ENCODE measurements around the gene COA3.
A peak's percentile ranks its signal among the peaks of the same experiment; 100 is the strongest.

COA3 gene

DNA sequence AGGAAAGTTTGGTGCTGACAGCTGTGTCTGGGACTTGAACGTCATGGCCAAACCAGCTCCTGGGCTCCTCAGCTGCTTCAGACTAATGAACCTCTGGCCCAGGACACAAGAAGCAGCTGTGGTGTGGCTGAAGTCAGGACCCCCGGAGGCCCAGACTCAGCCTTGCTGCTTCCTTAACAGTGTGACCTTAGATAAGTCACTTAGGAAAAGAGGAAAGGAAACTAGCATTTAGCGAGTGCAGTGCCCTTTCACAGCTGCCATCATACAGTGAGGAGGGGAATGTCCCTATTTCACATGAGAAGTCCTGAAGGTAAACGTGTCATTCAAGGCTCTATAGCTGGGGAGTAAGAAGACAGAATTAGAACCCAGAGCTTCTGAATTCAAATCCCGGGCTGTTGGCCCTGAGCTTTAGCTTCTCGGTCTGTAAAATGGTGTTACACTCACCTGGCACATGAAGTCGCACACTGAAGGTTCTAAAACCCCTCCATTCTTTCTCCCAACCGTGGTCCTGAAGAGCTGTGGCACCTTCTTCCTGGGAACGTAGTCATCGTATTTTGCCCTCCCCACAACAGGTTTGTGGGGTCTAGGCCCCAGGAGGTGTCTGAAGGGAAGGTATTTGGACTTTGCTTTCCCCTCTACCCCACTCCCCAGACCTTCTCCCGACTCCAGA lies 38.4 kb downstream of the COA3 start:
- TF ChIP-seq, protein P1, sequence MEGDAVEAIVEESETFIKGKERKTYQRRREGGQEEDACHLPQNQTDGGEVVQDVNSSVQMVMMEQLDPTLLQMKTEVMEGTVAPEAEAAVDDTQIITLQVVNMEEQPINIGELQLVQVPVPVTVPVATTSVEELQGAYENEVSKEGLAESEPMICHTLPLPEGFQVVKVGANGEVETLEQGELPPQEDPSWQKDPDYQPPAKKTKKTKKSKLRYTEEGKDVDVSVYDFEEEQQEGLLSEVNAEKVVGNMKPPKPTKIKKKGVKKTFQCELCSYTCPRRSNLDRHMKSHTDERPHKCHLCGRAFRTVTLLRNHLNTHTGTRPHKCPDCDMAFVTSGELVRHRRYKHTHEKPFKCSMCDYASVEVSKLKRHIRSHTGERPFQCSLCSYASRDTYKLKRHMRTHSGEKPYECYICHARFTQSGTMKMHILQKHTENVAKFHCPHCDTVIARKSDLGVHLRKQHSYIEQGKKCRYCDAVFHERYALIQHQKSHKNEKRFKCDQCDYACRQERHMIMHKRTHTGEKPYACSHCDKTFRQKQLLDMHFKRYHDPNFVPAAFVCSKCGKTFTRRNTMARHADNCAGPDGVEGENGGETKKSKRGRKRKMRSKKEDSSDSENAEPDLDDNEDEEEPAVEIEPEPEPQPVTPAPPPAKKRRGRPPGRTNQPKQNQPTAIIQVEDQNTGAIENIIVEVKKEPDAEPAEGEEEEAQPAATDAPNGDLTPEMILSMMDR (conservative IDR thresholded peaks at IDR 0.05), result no peak
- no peak overlapping the region for H3K27ac ChIP-seq

DNA sequence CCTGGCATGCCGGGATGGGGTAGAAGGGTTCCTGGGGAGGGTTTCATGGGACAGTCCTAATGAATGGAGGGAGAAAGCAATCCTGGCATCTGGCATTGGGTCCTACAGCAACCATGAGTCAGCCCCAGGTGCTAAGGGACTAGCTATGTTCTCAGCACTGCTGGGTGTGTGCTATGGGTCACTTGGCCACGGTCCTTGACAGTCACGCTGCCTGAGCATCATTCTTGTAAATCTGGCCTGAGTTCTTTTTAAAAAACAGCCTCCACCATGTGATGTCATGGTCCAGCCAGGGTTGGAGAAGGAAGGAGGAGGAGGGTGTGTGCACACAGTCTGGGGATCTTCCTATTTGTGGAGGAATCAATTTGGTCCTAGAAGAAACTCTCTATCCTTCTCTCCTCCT lies 43.7 kb downstream of the COA3 start:
- H3K27ac ChIP-seq, result peak overlapping the region; percentile 17
- TF ChIP-seq, protein P1 (conservative IDR thresholded peaks at IDR 0.05), result no peak

DNA sequence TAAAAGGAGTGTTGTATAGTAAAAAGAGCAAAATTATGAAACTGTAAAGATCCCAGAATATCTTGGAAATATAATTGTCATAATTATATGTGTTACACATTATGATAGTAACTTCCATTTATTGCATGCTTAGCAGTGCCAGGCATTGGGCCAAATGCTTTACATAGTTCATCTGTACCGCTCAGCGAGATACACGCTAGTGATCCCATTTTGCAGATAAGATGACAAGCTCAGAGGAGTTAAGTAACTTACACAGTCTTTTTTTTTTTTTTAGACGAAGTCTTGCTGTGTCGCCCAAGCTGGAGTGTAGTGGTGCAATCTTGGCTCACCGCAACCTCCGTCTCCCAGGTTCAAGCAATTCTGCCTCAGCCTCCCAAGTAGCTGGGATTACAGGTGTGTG lies 46.9 kb downstream of the COA3 start:
- H3K27ac ChIP-seq, result no peak overlapping the region
- TF ChIP-seq, protein P1 (conservative IDR thresholded peaks at IDR 0.05), result no peak

DNA sequence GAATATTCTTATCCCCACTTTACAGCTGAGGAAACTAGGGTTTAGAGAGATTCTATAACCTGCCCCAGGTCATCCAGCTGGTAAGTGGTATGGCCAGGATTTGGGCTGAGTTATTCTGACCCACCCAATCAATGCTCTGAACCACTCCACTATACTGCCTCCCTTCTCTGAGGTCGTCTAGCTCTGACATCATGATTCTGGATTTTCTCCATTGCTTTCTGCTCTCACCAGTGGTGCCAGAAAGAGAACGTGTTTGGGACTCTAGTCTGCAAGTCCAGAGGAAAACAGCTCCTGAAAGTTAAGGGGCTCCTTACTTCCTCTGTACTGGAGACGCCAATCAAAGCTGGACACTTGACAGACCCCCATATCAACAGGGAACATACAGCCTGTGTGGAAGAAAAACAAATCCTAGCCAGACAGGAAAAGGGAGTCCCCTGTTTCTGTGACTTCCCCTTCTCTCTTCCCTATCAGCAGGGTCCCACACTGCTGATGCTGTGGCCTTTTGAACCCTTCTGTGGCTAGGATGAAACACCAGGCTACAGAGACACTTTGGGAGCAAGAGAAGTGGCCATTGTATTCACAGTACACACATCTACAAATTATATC lies 47.7 kb downstream of the COA3 start:
- TF ChIP-seq, protein P1 (conservative IDR thresholded peaks at IDR 0.05), result no peak
- no peak overlapping the region for H3K27ac ChIP-seq

DNA sequence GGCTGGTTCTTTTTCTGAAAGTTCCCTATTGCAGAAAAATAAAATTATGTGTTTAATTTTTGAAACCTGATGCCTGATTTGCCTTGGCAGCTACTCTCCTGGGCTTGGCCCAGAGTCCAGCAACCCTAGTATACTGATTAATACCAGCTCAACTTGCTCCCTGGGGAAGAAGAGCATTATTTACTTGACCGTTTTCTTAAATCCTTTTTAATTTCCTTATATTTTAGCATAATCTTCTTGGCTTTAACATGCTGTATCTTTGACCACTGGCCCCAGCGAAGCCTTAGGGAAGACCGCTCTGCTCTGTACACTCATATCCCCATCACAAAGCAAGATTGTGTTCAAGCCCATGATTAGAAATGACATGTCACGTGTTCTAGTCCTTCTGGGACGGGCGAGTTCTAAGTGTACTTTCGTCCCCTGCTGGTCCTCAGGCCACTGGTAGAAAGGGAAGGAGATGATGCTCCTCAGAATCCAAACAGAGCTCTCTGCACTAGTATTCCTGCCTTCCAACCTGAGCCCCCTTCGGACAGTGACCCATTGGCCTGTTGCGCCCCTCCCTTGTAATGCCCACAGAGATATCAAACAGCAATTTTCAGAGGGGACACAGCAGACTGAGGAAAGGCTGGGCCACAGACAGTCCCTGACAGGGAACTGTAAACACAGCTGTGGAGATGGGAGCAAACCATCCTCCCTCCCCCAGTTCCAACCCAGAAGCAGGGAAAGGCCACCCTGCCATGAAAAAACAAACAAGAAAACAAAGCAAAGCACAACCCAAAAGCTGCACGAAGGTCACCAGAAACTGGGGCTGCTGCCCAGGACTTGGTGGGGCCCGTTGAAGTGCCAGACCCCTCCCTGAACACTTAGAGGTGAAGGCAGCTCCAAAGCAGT lies 49.4 kb downstream of the COA3 start:
- H3K27ac ChIP-seq, result peak overlapping the region; percentile 36
- TF ChIP-seq, protein P1 (conservative IDR thresholded peaks at IDR 0.05), result no peak

DNA sequence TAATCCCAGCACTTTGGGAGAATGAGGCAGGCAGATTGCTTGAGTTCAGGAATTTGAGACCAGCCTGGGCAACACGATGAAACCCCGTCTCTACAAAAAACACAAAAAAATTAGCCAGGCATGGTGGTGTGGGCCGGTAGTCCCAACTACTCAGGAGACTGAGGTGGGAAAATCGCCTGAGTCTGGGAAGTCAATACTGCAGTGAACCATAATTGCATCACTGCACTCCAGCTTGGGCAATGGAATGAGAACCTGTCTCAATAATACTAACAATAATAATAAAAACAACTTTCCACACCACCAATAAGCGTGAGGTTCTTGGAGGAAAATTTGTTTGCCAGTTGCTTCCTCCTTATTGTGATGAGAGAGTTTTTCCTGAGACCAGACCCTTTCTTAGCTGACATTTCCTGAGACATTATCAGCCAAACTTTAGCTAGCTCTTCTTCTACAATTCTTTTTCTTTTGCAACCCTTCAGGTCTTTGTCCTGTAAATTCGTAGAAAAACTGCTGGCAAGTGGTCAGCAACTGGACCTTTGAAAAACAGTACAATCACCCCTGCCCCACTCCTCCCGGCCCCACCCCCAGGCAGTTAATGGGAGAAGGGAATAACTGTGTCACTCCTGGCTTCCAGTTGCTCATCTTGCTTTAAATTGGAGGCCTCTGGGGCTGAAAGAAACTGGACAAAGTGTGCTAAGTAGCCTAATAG lies 50.1 kb downstream of the COA3 start:
- H3K27ac ChIP-seq, result peak overlapping the region; percentile 36
- TF ChIP-seq, protein P1 (conservative IDR thresholded peaks at IDR 0.05), result no peak
